ENCODE data around the gene RRP8.

DNA sequence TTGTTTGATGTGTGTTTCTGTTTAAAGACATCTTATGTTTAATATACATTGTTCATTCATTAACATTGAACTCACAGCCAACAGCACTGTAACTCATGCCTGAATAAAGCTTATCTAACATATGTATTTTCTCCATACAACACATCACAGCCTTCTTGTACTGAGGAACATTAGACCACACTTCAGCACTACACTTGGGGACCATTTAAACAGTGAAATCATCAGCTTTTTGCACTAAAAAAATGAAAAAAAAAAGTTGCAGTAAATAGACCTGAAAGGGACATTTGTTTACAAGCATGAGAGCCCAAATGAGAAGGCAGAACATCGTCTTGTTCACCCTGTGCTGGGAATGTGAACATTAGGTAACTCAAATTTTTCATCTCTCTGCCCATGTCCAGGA, 31.1 kb upstream of the RRP8 start:
- TF ChIP-seq, protein P1, sequence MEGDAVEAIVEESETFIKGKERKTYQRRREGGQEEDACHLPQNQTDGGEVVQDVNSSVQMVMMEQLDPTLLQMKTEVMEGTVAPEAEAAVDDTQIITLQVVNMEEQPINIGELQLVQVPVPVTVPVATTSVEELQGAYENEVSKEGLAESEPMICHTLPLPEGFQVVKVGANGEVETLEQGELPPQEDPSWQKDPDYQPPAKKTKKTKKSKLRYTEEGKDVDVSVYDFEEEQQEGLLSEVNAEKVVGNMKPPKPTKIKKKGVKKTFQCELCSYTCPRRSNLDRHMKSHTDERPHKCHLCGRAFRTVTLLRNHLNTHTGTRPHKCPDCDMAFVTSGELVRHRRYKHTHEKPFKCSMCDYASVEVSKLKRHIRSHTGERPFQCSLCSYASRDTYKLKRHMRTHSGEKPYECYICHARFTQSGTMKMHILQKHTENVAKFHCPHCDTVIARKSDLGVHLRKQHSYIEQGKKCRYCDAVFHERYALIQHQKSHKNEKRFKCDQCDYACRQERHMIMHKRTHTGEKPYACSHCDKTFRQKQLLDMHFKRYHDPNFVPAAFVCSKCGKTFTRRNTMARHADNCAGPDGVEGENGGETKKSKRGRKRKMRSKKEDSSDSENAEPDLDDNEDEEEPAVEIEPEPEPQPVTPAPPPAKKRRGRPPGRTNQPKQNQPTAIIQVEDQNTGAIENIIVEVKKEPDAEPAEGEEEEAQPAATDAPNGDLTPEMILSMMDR (IDR thresholded peaks at IDR 0.05), result no peak
- TF ChIP-seq POLR2A (IDR thresholded peaks at IDR 0.05), result no peak
